ENCODE measurements around the gene KATNA1. TPM values are rescaled to one million over a fixed set of nuclear protein-coding genes. Genes with fewer than 3 reads are reported as not detected.
A peak's percentile ranks its signal among the peaks of the same experiment; 100 is the strongest.
"Not testable (repeated sequence)": the region's sequence is repeated elsewhere in the genome, so short reads cannot be mapped to it uniquely, and the experiment has no call there.

The KATNA1 gene
- total RNA-seq = 10 to 100 TPM; 27.2 to 28.6 TPM

DNA sequence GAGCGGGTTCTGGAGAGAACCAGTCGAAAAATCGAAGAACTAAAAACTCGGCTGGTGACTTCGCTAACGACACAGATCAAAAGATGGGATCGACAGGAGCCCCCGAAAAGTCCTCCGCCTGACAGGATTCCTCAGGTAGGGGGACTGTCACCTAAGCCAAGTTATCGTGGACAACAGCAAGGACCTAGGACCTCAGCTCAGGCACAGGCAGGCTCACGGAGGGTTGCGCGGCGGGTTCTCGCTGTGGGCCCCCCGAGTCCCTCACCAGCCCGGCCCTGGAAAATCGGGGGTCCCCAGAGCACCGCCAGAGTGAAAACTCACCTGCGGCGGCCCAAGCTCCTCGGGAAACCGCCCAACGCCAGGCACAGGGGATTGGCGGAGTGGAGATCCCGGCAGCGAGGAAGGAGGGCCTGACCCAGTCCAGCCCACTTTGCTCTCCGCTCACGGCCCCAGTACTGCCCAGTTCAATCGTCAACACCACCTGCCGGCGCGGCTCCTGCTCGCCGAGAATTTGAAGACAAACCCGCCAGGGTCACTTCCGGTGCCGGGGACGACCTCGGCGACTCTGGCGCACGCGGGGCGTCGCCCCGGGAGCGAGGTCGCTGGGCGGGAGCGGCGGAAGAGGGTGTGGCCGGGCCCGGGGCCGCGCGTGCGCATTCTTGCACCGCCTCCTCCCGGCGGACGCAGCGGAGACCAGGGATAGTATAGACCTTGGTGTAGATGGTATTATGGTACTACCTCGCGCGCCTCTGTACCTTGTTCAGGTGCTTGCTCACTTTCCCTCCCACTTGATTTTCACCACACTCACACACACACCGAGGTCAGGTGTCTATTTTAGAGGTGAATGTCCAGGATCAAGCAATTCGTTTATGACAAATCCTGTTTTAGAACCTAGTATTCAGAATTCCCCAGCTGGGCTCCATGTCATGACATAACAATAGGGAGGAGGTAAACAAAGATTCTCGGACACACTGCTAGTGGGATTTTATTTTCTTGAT, at the start of gene KATNA1:
Gene KATNA1 (minus strand): TSS at position 567 of the 998 bp plus-strand sequence. CDS start 10,167 bp downstream, outside the sequence.
- POLR2A ChIA-PET = interaction anchor here (0.6 to 1.5 kb wide), 4 partner anchors 69 to 177 kb away, joined by 3 to 5 read pairs (median 3); partner anchors contain the start of genes LATS1 and PPIL4
- Mint-ChIP-seq H3K4me1 (ENCODE audit: low read depth) (peaks cover 29% of the 10 kb centered on the region), H3K27me3 (ENCODE audit: low read depth) (no peaks in the 10 kb centered on the region), H3K9me3 (ENCODE audit: insufficient read depth) (no peaks in the 10 kb centered on the region), H3K4me3 (peak within 1 kb of the TSS; percentile 80), H3K36me3 (ENCODE audit: low read depth) (peaks cover 12% of the 10 kb centered on the region), H3K27ac (peak within 1 kb of the TSS; percentile 88)
- CTCF ChIA-PET = interaction anchor here (0.6 to 1.2 kb wide), 4 partner anchors 69 to 1113 kb away, joined by 3 to 4 read pairs (median 3); partner anchors contain the start of gene PPIL4
- DNase-seq = peak; percentile 92
- peak; percentile 97 for ATAC-seq

DNA sequence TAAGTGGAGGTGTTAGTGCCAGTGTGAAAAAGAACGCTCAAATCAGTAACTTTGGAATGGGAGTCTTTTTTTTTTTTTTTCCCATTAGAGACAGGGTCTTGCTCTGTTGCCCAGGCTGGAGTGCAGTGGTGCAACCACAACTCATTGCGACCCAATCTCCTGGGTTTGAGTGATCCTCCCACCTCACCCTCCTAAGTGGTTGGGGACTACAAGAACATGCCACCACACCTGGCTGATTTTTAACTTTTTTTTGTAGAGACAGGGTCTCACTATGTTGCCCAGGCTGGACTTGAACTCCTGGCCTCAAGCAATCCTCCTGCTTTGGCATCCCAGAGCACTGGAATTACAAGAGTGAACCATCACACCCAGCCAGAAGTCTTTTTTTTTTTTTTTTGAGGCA, 49.7 kb upstream of the KATNA1 start:
- ChIA-PET CTCF (interaction anchor here (1.9 kb wide), 2 partner anchors 11 to 19 kb away, joined by 6 to 8 read pairs; partner anchors contain the start of gene LATS1), POLR2A (no interaction called here)
- ATAC-seq (no peak), DNase-seq (no peak)
- H3K4me1 Mint-ChIP-seq (ENCODE audit: low read depth) = peaks cover 19% of the 10 kb centered on the region
- no peak overlapping the region for H3K27ac Mint-ChIP-seq
- no peaks in the 10 kb centered on the region for H3K9me3 Mint-ChIP-seq (ENCODE audit: insufficient read depth)
- no peaks in the 10 kb centered on the region for H3K27me3 Mint-ChIP-seq (ENCODE audit: low read depth)
- no peak overlapping the region for H3K4me3 Mint-ChIP-seq
- H3K36me3 Mint-ChIP-seq (ENCODE audit: low read depth) = peaks cover 29% of the 10 kb centered on the region

DNA sequence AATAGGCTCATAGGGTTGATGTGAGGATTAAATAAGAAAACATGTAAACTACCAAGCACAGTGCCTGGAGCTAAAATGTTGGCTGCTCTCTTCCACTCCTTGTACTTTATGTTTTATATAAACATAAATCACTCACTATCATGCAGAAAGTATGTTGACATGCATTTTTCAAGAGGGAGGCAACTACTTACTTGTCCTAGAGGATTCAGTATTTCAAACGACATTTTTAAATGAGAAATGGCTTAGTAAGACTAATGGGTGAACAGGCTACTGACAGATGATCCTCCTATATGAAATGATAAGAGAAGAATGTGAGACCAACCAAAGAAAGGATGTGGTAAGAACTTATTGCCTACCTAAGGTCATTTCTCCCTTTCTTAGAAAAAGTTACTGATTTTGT, 48.4 kb upstream of the KATNA1 start:
- peaks cover 19% of the 10 kb centered on the region for H3K4me1 Mint-ChIP-seq (ENCODE audit: low read depth)
- H3K27ac Mint-ChIP-seq = peak overlapping the region; percentile 57
- ChIA-PET POLR2A (interaction anchor here (0.9 kb wide), 1 partner anchor 21 kb away, joined by 3 read pairs; the partner anchor contains the start of gene LATS1), CTCF (interaction anchor here (1.9 kb wide), 1 partner anchor 21 kb away, joined by 8 read pairs; the partner anchor contains the start of gene LATS1)
- DNase-seq (no peak), ATAC-seq (no peak)
- no peak overlapping the region for H3K4me3 Mint-ChIP-seq
- no peaks in the 10 kb centered on the region for H3K9me3 Mint-ChIP-seq (ENCODE audit: insufficient read depth)
- H3K27me3 Mint-ChIP-seq (ENCODE audit: low read depth) = no peaks in the 10 kb centered on the region
- peaks cover 32% of the 10 kb centered on the region for H3K36me3 Mint-ChIP-seq (ENCODE audit: low read depth)

DNA sequence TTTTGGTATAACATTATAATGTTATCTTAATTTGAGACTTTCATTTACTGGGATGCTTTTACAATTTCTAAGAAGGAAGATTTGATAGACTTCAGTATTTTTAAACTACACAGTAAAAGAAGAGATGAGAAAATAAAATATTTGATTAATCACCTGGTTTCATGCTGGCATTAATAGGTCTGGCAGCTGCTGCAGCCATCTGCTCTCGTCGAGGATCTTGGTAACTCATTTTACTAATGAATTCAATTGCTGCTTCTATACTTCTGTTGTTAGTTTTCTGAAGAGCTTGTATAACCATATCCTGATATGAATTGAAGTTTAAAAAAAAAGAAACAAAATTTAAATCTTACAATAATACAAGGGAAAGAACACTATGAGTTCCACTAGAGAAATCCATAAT, 46.4 kb upstream of the KATNA1 start:
- H3K9me3 Mint-ChIP-seq (ENCODE audit: insufficient read depth) = no peaks in the 10 kb centered on the region
- H3K4me1 Mint-ChIP-seq (ENCODE audit: low read depth) = peaks cover 23% of the 10 kb centered on the region
- ChIA-PET POLR2A (no interaction called here), CTCF (no interaction called here)
- ATAC-seq (no peak), DNase-seq (no peak)
- H3K36me3 Mint-ChIP-seq (ENCODE audit: low read depth) = peaks cover 37% of the 10 kb centered on the region
- H3K27me3 Mint-ChIP-seq (ENCODE audit: low read depth) = no peaks in the 10 kb centered on the region
- H3K27ac Mint-ChIP-seq = no peak overlapping the region
- no peak overlapping the region for H3K4me3 Mint-ChIP-seq

DNA sequence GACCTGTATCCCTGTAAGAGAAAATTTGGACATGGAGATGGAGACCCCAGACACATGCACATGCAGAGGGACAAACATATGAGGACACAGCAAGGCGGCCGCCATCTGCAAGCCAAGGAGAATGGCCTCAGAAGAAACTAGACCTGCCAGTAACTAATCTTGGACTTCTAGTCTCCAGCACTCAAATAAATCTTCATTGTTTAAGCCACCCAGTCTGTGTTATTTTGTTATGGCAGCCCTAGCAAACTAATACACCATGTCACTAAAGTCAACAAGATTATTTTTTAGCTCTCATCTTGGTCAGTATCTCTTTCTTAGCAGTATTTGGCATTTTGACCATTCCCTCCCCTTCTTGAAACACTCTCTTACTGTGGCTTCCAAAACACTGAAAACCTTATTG, 42.7 kb upstream of the KATNA1 start:
- H3K36me3 Mint-ChIP-seq (ENCODE audit: low read depth) = peaks cover 43% of the 10 kb centered on the region
- ATAC-seq (no peak), DNase-seq (no peak)
- H3K27me3 Mint-ChIP-seq (ENCODE audit: low read depth) = no peaks in the 10 kb centered on the region
- H3K9me3 Mint-ChIP-seq (ENCODE audit: insufficient read depth) = no peaks in the 10 kb centered on the region
- H3K4me3 Mint-ChIP-seq = no peak overlapping the region
- ChIA-PET CTCF (no interaction called here), POLR2A (no interaction called here)
- H3K27ac Mint-ChIP-seq = no peak overlapping the region
- H3K4me1 Mint-ChIP-seq (ENCODE audit: low read depth) = peaks cover 28% of the 10 kb centered on the region

DNA sequence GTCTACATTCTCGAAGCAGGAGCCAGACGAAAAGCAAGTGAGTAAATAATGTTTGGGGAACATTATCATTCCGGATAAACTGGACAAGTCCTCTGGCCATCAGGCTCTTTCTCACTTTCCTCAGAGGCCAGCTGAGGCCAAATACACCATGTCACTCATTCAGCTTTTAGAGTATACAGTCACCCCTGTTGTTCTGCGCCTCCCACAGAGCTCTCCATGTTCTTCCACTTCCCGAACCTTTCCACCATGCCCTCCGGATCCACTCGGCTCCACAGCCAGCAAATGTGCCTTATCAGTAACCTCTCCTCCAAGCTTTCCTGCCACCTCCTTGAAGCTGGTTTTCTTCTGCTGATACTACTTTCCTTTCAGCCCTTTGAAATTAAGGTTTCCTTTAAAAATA, 37.7 kb upstream of the KATNA1 start:
- no peak for DNase-seq
- Mint-ChIP-seq H3K4me1 (ENCODE audit: low read depth) (peaks cover 29% of the 10 kb centered on the region), H3K4me3 (no peak overlapping the region), H3K27ac (peak overlapping the region; percentile 26), H3K9me3 (ENCODE audit: insufficient read depth) (no peaks in the 10 kb centered on the region), H3K27me3 (ENCODE audit: low read depth) (no peaks in the 10 kb centered on the region), H3K36me3 (ENCODE audit: low read depth) (peaks cover 43% of the 10 kb centered on the region)
- ChIA-PET CTCF (interaction anchor here (0.8 to 1.2 kb wide), 4 partner anchors 12 to 33 kb away, joined by 3 to 6 read pairs (median 4); no protein-coding TSS in a partner anchor), POLR2A (interaction anchor here (0.7 to 1.4 kb wide), 3 partner anchors 24 to 32 kb away, joined by 3 read pairs; no protein-coding TSS in a partner anchor)
- peak; percentile 26 for ATAC-seq

DNA sequence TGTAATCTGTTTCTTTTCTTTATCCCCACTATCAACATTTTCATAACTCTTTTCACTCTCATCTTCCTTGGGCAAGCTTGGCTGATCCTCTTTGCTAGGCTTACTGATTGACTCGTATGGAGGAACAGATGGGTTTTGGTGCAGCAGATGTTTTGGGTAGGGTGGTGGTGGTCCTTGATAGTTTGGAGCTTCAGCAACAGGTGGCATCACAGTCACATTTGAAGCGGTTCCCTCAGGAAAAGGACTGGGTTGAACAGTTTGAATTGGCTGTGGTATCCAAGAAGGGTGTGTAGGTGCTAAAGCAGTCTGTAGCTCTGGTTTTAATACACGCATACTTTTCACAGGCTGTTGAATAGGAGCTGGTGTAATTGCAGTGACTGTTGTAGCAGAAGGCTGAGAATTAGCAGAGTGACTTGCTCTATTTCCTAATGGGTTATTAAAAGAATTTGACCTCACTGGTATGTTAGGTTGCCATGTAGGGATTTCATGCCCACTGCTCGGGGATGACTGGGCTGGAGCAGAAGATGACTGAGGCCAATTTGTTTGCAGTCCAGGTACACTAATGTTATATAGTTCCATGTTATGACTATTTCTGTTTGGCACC, 34.8 kb upstream of the KATNA1 start:
- no peaks in the 10 kb centered on the region for H3K27me3 Mint-ChIP-seq (ENCODE audit: low read depth)
- no peak overlapping the region for H3K27ac Mint-ChIP-seq
- DNase-seq (no peak), ATAC-seq (no peak)
- H3K36me3 Mint-ChIP-seq (ENCODE audit: low read depth) = peaks cover 42% of the 10 kb centered on the region
- POLR2A ChIA-PET = no interaction called here
- peaks cover 21% of the 10 kb centered on the region for H3K4me1 Mint-ChIP-seq (ENCODE audit: low read depth)
- H3K9me3 Mint-ChIP-seq (ENCODE audit: insufficient read depth) = no peaks in the 10 kb centered on the region
- H3K4me3 Mint-ChIP-seq = no peak overlapping the region
- CTCF ChIA-PET = interaction anchor here (1.2 kb wide), 1 partner anchor 20 kb away, joined by 3 read pairs; no protein-coding TSS in a partner anchor

DNA sequence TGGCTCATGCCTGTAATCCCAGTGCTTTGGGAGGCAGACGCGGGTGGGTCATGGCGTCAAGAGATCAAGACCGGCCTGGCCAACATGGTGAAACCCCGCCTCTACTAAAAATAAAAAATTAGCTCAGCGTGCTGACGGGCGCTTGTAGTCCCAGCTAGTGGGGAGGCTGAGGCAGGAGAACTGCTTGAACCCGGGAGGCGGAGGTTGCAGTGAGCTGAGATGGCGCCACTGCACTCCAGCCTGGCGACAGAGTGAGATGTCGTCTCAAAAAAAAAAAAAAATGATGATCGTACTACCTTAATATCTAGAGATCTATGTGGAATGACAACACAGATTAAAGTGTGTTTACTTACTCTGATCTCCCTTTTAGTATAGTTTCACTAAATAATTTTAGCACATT, 33.3 kb upstream of the KATNA1 start:
- H3K27ac Mint-ChIP-seq, ATAC-seq: not testable (repeated sequence)

DNA sequence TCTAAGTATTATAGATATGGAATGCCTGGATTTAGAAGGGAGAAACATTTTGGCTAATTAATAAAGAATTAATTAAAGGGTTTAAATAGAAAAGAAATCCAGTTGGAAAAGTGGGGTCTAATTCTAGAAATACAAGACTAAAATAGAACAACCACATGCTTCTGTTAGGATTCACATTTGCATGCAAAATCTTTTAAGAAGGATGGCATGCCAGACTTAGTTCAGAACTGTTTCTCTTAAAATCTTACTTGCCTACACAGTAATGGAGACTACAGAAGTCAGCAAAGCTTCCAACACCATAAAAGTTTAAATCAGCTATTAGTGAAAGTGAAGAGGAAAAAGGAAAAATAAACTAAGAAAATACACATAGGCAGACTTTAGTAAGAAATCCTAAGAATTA, 32.7 kb upstream of the KATNA1 start:
- H3K4me1 Mint-ChIP-seq (ENCODE audit: low read depth) = peaks cover 5% of the 10 kb centered on the region
- ChIA-PET CTCF (no interaction called here), POLR2A (no interaction called here)
- H3K27me3 Mint-ChIP-seq (ENCODE audit: low read depth) = no peaks in the 10 kb centered on the region
- peaks cover 49% of the 10 kb centered on the region for H3K36me3 Mint-ChIP-seq (ENCODE audit: low read depth)
- DNase-seq (no peak), ATAC-seq (no peak)
- no peak overlapping the region for H3K27ac Mint-ChIP-seq
- no peak overlapping the region for H3K4me3 Mint-ChIP-seq
- no peaks in the 10 kb centered on the region for H3K9me3 Mint-ChIP-seq (ENCODE audit: insufficient read depth)

More for the DNA sequence above, 33.3 kb upstream of the KATNA1 start:
- H3K4me1 Mint-ChIP-seq (ENCODE audit: low read depth) = peaks cover 11% of the 10 kb centered on the region
- H3K27me3 Mint-ChIP-seq (ENCODE audit: low read depth); DNase-seq; CTCF ChIA-PET; H3K9me3 Mint-ChIP-seq (ENCODE audit: insufficient read depth); H3K4me3 Mint-ChIP-seq: not testable (repeated sequence)
- POLR2A ChIA-PET = interaction anchor here (0.6 kb wide), 2 partner anchors 30 to 187 kb away, joined by 3 read pairs; no protein-coding TSS in a partner anchor
- H3K36me3 Mint-ChIP-seq (ENCODE audit: low read depth) = peaks cover 50% of the 10 kb centered on the region

DNA sequence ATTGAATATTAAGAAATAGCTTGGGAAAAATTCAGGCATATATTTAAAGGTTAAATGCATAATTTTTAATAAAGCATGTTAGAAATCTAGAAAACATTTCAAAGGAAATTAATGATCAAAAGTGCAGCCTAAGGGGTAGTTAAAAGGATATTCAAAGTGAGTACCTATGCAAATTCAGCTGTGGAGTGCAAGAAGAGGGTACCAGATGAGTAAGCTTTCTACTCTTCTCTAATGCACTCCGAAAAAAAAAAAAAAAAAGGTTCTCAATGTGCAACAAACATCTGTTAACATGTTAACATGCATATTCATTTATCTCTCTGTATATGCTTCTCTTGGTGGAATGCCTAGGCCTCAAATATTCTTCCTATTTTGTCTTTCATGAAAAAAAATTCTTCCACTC, 32.0 kb upstream of the KATNA1 start:
- H3K4me1 Mint-ChIP-seq (ENCODE audit: low read depth) = no peaks in the 10 kb centered on the region
- H3K27me3 Mint-ChIP-seq (ENCODE audit: low read depth) = no peaks in the 10 kb centered on the region
- no peak overlapping the region for H3K4me3 Mint-ChIP-seq
- ChIA-PET CTCF (no interaction called here), POLR2A (no interaction called here)
- no peak overlapping the region for H3K27ac Mint-ChIP-seq
- no peak for ATAC-seq
- peaks cover 49% of the 10 kb centered on the region for H3K36me3 Mint-ChIP-seq (ENCODE audit: low read depth)
- no peak for DNase-seq
- no peaks in the 10 kb centered on the region for H3K9me3 Mint-ChIP-seq (ENCODE audit: insufficient read depth)

DNA sequence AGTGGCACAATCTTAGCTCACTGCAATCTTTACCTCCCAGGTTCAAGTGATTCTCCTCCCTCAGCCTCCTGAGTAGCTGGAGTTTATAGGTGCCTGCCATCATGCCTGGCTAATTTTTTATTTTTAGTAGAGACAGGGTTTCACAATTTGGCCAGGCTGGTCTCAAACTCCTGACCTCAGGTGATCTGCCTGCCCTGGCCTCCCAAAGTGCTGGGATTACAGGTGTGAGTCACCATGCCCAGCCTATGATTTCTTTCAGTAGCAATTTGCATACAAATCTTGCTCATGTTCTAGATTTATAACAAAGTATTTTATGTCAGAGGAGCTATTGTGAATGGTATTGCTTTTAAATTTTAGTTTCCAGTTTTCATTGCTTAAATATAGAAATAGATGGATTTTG, 23.8 kb upstream of the KATNA1 start:
- CTCF ChIA-PET = interaction anchor here (1.7 kb wide), 1 partner anchor 12 kb away, joined by 5 read pairs; no protein-coding TSS in a partner anchor
- H3K36me3 Mint-ChIP-seq (ENCODE audit: low read depth) = peaks cover 55% of the 10 kb centered on the region
- not testable (repeated sequence) for H3K27ac Mint-ChIP-seq

More for the DNA sequence above, 23.8 kb upstream of the KATNA1 start:
- peaks cover 11% of the 10 kb centered on the region for H3K4me1 Mint-ChIP-seq (ENCODE audit: low read depth)
- H3K9me3 Mint-ChIP-seq (ENCODE audit: insufficient read depth); ATAC-seq; POLR2A ChIA-PET; H3K27me3 Mint-ChIP-seq (ENCODE audit: low read depth); DNase-seq; H3K4me3 Mint-ChIP-seq: not testable (repeated sequence)

Measured in activated CD8-positive, alpha-beta T cell treated with anti-CD3 and anti-CD28 coated beads, Interleukin-2, amount 10 ng/mL, durations not matched to agents 7 days and 5 days (primary cell).